Measurements from ENCODE around the gene CIAO1.

GRCh38 chr2:96243843-96244242 is 22.2 kb upstream of the CIAO1 start:
- TF ChIP-seq CTCF (conservative IDR thresholded peaks at IDR 0.05; ENCODE audit: low read length) (no peak), EZH2phosphoT487 (IDR thresholded peaks at IDR 0.05; ENCODE audit: borderline replicate concordance) (no peak)

All from Loucy (cell line).